Measurements from ENCODE around the gene KCTD2. TPM values are rescaled to one million over a fixed set of nuclear protein-coding genes. Genes with fewer than 3 reads are reported as not detected.

Gene KCTD2
- total RNA-seq, 1 donor = 20.2 TPM

DNA sequence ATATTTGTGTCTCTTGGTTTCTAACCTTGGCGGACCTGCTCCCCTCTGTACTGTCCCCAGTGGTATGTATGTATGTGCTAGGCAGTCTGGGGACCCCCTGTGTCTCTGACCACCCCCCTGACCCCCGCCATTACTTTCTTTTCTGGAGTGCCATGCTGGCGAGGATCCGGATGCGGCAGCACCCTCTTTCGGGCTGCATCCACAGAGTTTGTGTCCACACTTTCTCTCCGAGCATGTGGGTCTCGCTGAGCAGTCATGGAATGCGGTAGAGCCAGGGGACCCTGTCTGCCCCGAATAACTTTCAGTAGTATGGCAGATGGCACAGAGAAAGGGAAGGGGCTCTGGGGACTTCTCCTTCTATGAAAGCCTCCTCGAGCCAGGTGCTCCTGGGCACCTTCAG lies 17.0 kb downstream of the KCTD2 start:
- no peak overlapping the region for H3K4me3 ChIP-seq (ENCODE audit: low read depth, low read length)
- TF ChIP-seq, protein P1, sequence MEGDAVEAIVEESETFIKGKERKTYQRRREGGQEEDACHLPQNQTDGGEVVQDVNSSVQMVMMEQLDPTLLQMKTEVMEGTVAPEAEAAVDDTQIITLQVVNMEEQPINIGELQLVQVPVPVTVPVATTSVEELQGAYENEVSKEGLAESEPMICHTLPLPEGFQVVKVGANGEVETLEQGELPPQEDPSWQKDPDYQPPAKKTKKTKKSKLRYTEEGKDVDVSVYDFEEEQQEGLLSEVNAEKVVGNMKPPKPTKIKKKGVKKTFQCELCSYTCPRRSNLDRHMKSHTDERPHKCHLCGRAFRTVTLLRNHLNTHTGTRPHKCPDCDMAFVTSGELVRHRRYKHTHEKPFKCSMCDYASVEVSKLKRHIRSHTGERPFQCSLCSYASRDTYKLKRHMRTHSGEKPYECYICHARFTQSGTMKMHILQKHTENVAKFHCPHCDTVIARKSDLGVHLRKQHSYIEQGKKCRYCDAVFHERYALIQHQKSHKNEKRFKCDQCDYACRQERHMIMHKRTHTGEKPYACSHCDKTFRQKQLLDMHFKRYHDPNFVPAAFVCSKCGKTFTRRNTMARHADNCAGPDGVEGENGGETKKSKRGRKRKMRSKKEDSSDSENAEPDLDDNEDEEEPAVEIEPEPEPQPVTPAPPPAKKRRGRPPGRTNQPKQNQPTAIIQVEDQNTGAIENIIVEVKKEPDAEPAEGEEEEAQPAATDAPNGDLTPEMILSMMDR (IDR thresholded peaks at IDR 0.05; ENCODE audit: insufficient read depth, low read length) = no peak
- DNase-seq (ENCODE audit: low read depth) = no peak

DNA sequence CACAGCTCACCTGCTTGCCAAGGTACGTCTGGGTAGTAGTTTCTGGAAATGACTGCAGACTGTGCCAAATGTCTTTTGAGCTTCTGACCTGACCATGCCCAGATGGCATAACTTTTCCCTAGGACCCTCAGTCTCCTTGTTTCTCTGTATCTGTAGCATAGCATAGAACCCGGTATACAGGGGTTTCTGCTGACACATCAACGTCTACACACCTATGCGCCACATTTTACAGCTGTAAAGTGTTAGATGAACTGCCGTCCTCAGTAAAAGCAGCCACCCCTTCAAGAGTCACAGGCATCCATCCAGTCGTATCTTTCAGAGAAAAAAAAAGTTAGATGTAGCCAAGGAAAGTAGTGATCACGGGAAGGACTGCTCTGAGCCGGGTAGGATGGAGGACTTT lies 17.4 kb downstream of the KCTD2 start:
- no peak overlapping the region for H3K4me3 ChIP-seq (ENCODE audit: low read depth, low read length)
- TF ChIP-seq, protein P1 (IDR thresholded peaks at IDR 0.05; ENCODE audit: insufficient read depth, low read length) = no peak
- DNase-seq (ENCODE audit: low read depth) = no peak

DNA sequence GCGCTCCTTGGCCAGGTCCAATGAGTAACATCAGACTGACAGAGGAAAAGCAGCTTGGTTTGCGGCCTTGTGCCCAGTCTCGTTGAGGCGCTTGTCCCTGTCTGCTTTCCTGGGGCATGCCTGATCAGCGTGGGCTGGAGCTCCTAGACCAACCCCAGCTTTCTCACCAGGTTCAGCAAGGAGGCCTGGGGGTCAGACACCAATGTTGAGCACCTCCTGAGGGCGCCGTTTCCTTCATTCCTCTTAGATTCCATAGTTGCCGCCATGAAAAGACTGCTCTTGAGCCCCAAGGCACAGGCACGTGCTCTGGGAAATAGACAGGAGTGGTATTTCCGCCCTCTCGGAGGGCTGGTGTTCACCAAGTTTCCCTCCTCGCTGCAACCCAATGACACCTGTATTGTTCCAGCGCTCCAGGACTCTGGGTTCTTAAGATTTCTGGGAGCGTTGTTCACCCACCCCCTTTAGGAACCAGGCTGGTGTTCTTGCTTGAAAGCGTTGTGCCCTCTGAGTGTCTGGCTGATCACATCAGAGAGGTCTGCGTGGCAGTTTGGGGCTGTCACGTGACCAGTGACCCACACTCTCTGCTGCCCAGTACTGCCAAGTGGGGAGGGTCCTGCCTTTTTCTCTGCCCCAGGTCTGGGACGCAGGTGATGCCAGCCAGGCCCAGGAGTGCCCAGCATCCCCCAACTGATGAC lies 18.0 kb downstream of the KCTD2 start:
- TF ChIP-seq, protein P1 (IDR thresholded peaks at IDR 0.05; ENCODE audit: insufficient read depth, low read length) = no peak
- H3K4me3 ChIP-seq (ENCODE audit: low read depth, low read length) = no peak overlapping the region
- no peak for DNase-seq (ENCODE audit: low read depth)

DNA sequence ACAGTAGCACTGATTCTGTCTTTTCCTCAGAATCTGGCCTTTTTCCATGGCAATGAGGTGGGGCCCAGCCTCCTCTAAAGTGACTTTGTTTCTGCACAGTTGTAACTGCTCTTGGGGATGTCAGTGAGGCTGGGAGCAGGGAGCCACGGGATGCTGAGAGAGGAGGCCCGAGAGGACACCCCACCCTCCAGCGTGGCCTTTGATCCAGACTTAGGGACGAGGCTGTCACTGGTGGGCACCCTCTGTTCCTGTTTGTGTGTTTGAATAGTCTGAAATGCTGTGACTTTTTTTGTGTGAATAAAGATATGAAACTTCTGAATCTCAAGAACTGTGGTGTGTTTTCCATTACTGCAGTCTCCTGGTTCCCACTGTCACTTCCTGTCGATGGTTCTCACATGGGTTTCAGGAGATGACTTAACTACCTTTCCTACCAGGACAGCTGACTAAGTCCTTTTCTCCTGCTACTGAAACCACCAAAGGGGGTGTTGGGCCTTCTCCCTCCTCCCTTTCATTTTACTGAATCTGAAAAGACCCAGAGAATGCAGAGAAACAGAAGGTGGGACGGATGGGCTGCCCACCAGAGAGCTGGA lies 18.6 kb downstream of the KCTD2 start:
- TF ChIP-seq, protein P1 (IDR thresholded peaks at IDR 0.05; ENCODE audit: insufficient read depth, low read length) = no peak
- no peak overlapping the region for H3K4me3 ChIP-seq (ENCODE audit: low read depth, low read length)
- DNase-seq (ENCODE audit: low read depth) = no peak

DNA sequence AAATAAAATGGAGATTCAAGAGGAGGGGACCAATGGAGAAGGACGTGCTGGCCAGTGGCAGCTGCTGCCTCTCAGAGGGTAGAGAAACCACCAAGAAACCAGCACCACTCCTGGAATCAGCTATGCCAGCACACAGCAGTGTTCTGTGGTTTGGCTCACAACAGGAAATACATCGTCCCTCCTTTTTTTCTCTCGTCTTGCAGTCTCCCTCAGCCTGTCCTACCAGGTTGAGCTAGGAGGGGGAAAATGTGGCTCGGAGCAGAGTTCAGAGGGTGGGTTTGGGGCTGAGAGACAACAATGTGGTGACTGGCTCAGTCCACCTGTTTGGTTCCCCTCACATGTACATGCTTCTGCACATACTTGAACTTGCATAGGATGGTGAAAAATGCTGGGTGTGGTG lies 20.8 kb downstream of the KCTD2 start:
- no peak for DNase-seq (ENCODE audit: low read depth)
- TF ChIP-seq, protein P1 (IDR thresholded peaks at IDR 0.05; ENCODE audit: insufficient read depth, low read length) = no peak

DNA sequence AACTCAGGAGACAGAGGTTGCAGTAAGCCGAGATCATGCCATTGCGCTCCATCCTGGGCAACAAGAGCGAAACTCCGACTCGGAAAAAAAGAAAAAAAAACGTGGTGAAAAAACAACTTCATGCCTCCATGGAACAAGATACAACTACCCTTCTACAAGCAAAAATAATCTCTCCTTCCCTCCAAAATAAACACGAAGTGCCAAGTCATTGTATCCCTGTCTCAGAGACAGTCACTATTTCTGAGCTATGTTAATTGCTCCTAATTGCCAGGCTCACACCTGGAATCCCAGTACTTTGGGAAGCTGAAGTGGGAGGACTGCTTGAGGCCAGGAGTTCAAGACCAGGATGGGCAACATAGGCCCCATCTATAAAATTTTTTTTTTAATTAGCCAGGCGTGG lies 21.7 kb downstream of the KCTD2 start:
- TF ChIP-seq, protein P1 (IDR thresholded peaks at IDR 0.05; ENCODE audit: insufficient read depth, low read length) = no peak
- no peak overlapping the region for H3K4me3 ChIP-seq (ENCODE audit: low read depth, low read length)
- DNase-seq (ENCODE audit: low read depth) = no peak

More for the DNA sequence above, 20.8 kb downstream of the KCTD2 start:
- no peak overlapping the region for H3K4me3 ChIP-seq (ENCODE audit: low read depth, low read length)
